Activated T-helper 2 cell treated with anti-CD3 and anti-CD28 coated beads, Interferon-gamma antibody, Interleukin-2, Interleukin-4, amounts not matched to agents 10 μg/mL and 5 μg/mL and 100 μg/mL, durations not matched to agents 14 hours and 24 hours and 36 hours (primary cell): ENCODE data around the gene GINS2. TPM values are rescaled to one million over a fixed set of nuclear protein-coding genes. Genes with fewer than 3 reads are reported as not detected.
A peak's percentile ranks its signal among the peaks of the same experiment; 100 is the strongest.

Experiments used
- DNase-seq: peaks from one replicate; pipeline ENCODE4 v3.0.0; 2021; ENCODE audit warnings: low spot score
- H3K27ac Mint-ChIP-seq: one replicate; pipeline ENCODE4 v1.8.0; 2021; ENCODE audit warnings: mixed read lengths
- H3K27me3 Mint-ChIP-seq: one replicate; pipeline ENCODE4 v1.8.0; 2021; ENCODE audit warnings: low read depth, mixed read lengths
- H3K36me3 Mint-ChIP-seq: one replicate; pipeline ENCODE4 v1.8.0; 2021; ENCODE audit warnings: low read depth, mixed read lengths
- H3K4me1 Mint-ChIP-seq: one replicate; pipeline ENCODE4 v1.8.0; 2021; ENCODE audit warnings: low read depth, mixed read lengths
- H3K4me3 Mint-ChIP-seq: one replicate; pipeline ENCODE4 v1.8.0; 2021; ENCODE audit warnings: low read depth, mild to moderate bottlenecking, moderate library complexity, mixed read lengths
- H3K9me3 Mint-ChIP-seq: one replicate; pipeline ENCODE4 v1.8.0; 2021; ENCODE audit warnings: mixed read lengths
- intact Hi-C: fragments of 100-400 bp; cut with micrococcal nuclease; formaldehyde crosslinking; loops from one replicate; pipeline ENCODE4 v1.15.1; 2023
- total RNA-seq: library from RNA; stranded (reverse); gene quantifications from 2 replicates; pipeline ENCODE4 v1.2.3, GENCODE V29; 2022

The GINS2 gene
- total RNA-seq, 1 donor from 2014 or later = 66.8 TPM

DNA sequence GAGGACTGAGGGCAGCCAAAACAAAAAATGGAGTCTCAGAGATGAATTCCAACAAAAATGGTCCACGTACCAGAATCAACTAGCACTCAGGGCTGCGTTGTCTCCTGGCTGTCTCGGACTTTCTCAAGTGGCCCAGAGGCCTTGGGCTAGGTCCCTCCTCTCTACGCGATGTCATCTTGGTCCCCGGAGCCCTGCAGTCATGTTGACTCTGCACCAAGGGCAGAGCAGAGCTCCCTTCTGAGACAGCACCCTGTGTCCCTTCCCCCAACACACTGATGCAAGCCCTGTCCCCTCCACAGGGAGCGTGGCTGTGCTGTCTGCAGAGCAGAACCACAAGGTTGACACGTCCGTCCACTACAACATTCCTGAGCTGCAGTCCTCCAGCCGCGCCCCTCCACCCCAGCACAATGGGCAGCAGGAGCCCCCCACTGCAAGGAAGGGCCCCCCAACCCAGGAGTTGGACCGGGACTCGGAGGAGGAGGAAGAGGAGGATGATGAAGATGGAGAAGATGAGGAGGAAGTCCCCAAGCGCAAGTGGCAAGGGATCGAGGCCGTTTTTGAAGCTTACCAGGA is 20.8 kb downstream of the GINS2 start:
- no peaks in the 10 kb centered on the region for H3K4me1 Mint-ChIP-seq
- no peaks in the 10 kb centered on the region for H3K27me3 Mint-ChIP-seq
- H3K36me3 Mint-ChIP-seq = peaks cover 82% of the 10 kb centered on the region
- H3K4me3 Mint-ChIP-seq = no peak overlapping the region
- intact Hi-C loops = no loop called here
- no peak overlapping the region for H3K27ac Mint-ChIP-seq
- H3K9me3 Mint-ChIP-seq = no peaks in the 10 kb centered on the region
- no peak for DNase-seq

DNA sequence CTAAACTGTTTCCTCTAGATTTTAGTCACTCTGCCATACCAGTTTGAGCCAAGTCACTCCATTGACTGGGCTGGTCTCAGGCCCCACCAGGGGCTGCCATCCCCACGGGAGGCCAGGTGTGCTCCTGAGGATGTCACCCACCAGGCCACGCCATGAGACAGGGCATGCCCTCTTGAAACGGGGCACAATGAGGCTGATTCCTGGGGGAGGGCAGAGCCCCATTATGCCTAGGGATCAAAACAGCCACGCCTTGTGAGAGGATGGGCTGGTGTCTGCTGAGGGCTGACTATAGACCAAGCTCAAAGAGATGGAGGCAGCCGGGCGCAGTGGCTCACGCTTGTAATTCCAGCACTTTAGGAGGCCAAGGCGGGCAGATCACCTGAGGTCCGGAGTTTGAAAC is 21.5 kb downstream of the GINS2 start:
- intact Hi-C loops = no loop called here
- Mint-ChIP-seq H3K4me1 (no peaks in the 10 kb centered on the region), H3K4me3 (no peak overlapping the region), H3K36me3 (peaks cover 83% of the 10 kb centered on the region), H3K27ac (no peak overlapping the region), H3K9me3 (no peaks in the 10 kb centered on the region), H3K27me3 (no peaks in the 10 kb centered on the region)
- no peak for DNase-seq

DNA sequence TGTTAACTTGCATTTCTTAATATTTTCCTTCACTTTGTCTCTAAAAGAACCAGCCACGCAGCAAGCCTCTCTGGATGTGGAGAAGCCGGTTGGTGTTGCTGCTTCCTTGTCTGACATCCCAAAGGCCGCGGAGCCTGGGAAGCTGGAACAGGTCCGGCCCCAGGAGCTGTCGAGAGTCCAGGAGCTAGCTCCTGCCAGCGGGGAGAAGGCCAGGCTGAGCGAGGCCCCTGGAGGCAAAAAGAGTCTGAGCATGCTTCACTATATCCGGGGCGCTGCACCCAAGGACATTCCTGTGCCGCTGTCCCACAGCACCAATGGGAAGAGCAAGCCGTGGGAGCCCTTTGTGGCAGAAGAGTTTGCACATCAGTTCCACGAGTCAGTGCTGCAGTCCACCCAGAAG is 22.8 kb downstream of the GINS2 start:
- no peak overlapping the region for H3K27ac Mint-ChIP-seq
- intact Hi-C loops = no loop called here
- no peak for DNase-seq
- peaks cover 78% of the 10 kb centered on the region for H3K36me3 Mint-ChIP-seq
- H3K4me1 Mint-ChIP-seq = no peaks in the 10 kb centered on the region
- H3K4me3 Mint-ChIP-seq = no peak overlapping the region
- no peaks in the 10 kb centered on the region for H3K9me3 Mint-ChIP-seq
- no peaks in the 10 kb centered on the region for H3K27me3 Mint-ChIP-seq

DNA sequence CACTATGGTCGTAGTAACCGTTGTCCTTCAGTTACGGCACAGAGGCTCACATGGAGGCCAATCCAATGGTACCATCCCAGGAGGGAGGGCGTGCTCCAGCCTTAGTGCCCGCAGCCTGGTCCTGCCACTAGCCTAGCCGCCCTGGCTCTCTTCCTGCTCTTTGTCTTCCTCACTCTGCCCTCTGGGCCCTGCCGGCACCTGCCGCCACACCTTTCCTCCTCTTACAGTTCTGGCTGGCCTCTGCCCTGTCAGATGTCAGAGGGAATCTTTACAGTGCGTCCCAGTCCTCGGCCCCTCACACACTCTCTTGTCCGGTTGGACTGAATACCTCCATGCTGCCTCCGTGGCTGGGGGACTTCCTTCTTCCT is 23.4 kb downstream of the GINS2 start:
- Mint-ChIP-seq H3K27ac (no peak overlapping the region), H3K36me3 (peaks cover 73% of the 10 kb centered on the region), H3K4me1 (no peaks in the 10 kb centered on the region), H3K9me3 (no peaks in the 10 kb centered on the region), H3K4me3 (no peak overlapping the region), H3K27me3 (no peaks in the 10 kb centered on the region)
- DNase-seq = no peak
- intact Hi-C loops = no loop called here

DNA sequence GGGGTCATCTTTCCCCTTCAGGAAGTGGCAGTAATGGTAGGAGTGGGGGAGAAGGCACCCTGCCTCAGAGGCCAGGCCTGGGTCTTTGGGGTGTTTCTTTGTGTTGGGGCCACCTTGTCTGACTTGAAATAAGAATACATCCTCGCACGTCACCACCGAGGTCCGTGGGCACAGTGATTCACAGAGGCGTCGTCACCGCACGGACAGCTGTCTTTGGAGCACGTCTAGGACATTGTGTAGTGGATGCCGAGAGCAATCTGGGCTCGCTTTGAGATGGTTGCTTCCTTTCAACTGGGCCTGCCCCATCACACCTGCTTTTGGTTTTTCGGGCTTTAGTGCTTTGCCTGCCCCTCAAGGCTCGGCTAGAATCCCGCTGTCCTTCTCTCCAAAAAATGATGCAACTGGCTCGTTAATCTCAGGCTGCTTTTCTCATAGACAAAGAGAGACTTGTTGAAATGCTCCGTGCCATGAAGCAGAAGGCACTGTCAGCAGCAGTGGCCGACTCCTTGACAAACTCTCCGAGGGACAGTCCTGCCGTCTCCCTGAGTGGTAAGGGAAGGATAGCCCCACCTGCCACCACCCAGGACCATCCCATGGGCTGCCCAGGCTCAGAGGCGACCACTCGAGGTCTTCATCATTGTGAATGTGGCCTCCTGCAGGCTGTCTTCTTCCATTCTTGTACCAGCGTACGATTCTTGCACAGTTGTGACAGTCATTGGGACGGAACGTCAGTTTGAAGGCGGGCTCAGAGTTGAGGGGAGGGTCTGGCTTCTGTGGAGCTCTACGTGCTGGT is 24.0 kb downstream of the GINS2 start:
- intact Hi-C loops = no loop called here
- no peaks in the 10 kb centered on the region for H3K27me3 Mint-ChIP-seq
- DNase-seq = no peak
- no peaks in the 10 kb centered on the region for H3K4me1 Mint-ChIP-seq
- H3K9me3 Mint-ChIP-seq = no peaks in the 10 kb centered on the region
- peaks cover 69% of the 10 kb centered on the region for H3K36me3 Mint-ChIP-seq
- H3K4me3 Mint-ChIP-seq = no peak overlapping the region
- H3K27ac Mint-ChIP-seq = no peak overlapping the region

DNA sequence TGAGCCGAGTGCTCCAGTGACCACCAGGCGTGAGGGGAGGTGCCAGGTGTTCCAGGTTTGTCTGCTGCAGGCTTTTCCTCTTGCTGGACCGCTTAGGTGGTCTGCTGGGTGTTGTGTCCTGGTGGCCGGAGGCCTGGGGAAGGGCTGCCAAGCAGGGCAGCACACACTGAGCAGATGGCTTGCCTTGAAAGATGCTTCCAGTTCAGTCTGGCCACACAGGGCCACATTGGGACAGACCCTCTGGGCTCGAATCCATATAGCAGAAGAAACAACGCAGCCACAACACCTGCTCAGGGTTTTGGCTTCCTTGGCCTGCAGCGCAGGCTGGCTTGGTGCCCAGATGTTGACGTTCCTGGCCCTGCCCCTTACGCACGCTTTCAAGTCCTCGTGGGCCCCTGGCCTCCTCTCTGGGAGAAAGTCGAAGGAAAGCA is 24.8 kb downstream of the GINS2 start:
- H3K4me1 Mint-ChIP-seq = no peaks in the 10 kb centered on the region
- H3K27ac Mint-ChIP-seq = no peak overlapping the region
- no peak for DNase-seq
- H3K36me3 Mint-ChIP-seq = peaks cover 65% of the 10 kb centered on the region
- H3K27me3 Mint-ChIP-seq = no peaks in the 10 kb centered on the region
- intact Hi-C loops = no loop called here
- no peak overlapping the region for H3K4me3 Mint-ChIP-seq
- no peaks in the 10 kb centered on the region for H3K9me3 Mint-ChIP-seq

DNA sequence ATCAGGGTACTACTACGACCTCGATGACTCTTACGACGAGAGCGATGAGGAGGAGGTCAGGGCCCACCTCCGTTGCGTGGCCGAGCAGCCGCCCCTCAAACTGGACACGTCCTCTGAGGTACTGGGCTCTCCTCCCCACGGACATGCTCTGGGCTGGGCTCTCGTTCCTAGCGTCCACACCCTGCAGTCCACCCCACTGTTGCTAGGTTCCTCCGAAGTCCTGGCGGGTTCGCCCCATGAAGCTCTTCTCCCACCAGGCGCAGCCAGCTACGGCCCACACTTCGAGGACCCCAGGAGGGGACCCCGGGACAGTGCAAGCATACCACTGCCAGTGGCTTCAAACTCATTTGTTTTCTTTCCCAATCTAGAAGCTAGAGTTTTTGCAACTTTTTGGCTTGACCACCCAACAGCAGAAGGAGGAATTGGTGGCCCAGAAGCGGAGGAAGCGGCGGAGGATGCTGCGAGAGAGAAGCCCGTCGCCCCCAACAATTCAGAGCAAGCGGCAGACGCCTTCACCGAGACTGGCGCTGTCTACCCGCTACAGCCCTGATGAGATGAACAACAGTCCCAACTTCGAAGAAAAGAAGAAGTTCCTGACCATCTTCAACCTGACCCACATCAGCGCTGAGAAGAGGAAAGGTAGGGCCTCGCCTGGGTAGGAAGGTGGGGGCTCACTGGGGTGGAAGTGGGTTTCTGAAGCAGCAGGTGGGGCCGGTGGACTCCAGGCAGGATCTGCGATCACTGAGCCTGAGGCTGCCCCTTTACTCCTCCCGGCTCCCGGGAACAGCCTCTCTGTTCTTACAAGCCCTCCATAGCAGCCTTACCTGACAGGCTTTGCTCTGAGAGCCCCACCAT is 25.6 kb downstream of the GINS2 start:
- H3K9me3 Mint-ChIP-seq = no peaks in the 10 kb centered on the region
- intact Hi-C loops = no loop called here
- H3K4me1 Mint-ChIP-seq = no peaks in the 10 kb centered on the region
- peaks cover 60% of the 10 kb centered on the region for H3K36me3 Mint-ChIP-seq
- no peak for DNase-seq
- H3K27me3 Mint-ChIP-seq = no peaks in the 10 kb centered on the region
- no peak overlapping the region for H3K4me3 Mint-ChIP-seq
- H3K27ac Mint-ChIP-seq = no peak overlapping the region

DNA sequence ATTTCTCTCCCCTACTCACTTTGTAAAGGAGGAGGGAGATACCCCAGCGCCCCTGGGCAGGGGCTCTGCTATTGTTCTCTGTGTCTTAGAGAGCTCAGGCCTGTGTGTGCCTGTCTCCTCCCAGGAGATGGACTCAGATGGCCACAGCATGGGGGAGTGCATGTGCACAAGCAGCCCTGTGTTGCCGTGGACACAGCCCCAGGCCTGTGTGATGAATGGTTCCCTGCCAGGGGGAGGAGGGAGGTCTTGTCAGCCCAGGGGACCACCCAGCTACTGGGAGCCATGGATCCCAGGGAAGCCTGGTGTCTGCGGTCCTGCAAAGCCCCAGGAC is 26.3 kb downstream of the GINS2 start:
- intact Hi-C loops = no loop called here
- DNase-seq = no peak
- Mint-ChIP-seq H3K27me3 (no peaks in the 10 kb centered on the region), H3K27ac (no peak overlapping the region), H3K4me3 (no peak overlapping the region), H3K36me3 (peaks cover 56% of the 10 kb centered on the region), H3K4me1 (no peaks in the 10 kb centered on the region), H3K9me3 (no peaks in the 10 kb centered on the region)

DNA sequence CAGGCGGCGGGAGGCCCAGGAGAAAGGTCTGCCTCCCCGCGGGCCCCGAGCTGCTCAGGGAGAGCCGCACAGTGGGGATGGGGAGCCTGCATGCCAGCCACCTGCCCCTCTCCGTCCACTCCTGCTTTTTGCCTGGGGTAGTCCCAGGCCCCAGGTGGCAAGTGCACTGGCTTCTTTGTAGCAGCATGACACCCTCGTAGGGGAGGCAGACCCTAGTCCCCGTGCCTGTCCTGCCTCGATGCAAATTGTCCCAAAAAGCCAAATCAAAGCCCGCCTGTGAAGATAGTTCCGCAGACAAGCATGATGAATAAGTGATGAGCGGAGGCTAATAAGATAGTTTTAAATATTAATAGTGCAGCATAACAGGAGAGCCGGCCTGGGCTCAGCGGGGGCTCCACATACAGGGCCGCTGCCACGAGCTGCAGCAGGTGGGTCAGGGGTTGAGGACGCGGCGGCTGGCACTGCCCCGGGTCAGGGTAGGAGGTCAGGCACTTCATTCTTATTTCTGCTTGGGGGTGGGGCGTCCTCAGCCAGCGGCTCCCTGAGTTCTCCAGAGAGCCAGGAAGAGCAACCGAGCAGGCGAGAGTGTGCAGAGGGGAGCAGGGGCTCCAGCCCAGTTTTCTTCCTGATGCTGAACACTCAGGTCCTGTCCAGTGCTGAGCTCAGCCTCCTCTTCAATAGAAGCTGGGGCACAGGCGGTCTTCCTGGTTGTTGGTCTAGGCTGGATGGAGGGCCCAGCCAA is 26.8 kb downstream of the GINS2 start:
- Mint-ChIP-seq H3K27ac (no peak overlapping the region), H3K9me3 (no peaks in the 10 kb centered on the region), H3K4me1 (no peaks in the 10 kb centered on the region), H3K4me3 (no peak overlapping the region), H3K27me3 (no peaks in the 10 kb centered on the region), H3K36me3 (peaks cover 58% of the 10 kb centered on the region)
- DNase-seq = no peak
- intact Hi-C loops = no loop called here

DNA sequence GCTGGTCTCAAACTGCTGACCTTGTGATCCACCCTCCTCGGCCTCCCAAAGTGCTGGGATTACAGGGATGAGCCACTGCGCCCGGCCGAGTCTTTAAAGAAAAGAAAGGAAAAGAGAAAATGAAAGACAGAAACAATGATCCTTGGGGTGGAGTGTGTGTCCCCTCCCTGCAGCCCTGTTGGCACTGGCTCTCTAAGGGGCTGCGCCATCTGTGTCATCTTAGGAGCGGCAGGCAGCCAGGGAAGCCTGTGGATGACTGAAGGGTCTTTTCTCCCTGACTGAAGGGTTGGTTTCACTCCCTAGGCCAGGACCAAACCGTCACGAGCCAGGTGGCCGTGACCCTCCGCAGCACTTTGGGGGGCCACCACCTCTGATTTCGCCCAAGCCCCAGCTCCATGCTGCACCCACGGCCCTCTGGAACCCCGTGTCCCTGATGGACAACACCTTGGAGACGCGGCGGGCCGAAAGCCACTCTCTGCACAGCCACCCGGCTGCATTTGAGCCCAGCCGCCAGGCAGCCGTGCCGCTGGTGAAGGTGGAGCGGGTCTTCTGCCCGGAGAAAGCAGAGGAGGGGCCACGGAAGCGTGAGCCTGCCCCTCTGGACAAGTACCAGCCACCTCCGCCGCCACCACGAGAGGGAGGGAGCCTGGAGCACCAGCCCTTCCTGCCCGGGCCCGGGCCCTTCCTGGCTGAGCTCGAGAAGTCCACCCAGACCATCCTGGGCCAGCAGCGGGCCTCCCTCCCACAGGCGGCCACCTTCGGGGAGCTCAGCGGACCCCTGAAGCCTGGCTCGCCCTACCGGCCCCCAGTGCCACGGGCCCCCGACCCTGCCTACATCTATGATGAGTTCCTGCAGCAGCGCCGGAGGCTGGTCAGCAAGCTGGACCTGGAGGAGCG is 27.7 kb downstream of the GINS2 start:
- H3K27me3 Mint-ChIP-seq = no peaks in the 10 kb centered on the region
- H3K4me1 Mint-ChIP-seq = no peaks in the 10 kb centered on the region
- H3K27ac Mint-ChIP-seq = no peak overlapping the region
- no peaks in the 10 kb centered on the region for H3K9me3 Mint-ChIP-seq
- H3K36me3 Mint-ChIP-seq = peaks cover 56% of the 10 kb centered on the region
- no peak overlapping the region for H3K4me3 Mint-ChIP-seq
- intact Hi-C loops = no loop called here
- DNase-seq = no peak

DNA sequence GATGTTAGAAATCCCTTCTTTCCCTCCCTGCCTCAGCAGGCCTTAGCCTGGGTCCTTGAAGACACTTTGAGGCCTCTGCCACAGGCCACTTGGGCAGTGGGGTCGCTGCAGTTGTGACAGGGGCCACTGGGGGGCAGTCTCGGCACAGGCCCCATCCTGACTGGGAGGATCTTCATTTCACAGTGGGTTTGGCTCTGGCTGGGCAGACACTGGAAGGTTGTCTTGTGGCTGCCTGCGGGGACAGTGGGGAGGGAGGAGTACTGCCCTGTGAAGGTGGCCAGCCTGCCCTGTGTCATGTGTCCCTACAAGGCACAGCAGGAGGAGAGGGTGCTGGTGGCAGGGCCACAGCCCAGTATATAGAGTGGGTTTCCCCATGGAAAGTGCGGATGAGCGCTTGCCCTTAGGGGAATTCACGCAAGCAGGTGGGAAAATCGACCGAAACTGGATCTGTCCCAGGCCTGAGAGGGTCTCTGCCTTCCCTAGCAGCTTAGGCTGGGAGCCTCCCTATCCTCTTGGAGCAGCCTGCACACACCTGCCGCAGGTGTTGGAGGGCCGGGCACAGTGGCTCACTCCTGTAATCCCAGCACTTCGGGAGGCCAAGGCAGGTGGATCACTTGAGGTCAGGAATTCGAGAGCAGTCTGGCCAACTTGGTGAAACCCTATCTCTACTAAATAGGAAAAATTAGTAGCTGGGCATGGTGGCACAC is 28.8 kb downstream of the GINS2 start:
- Mint-ChIP-seq H3K4me3 (no peak overlapping the region), H3K4me1 (no peaks in the 10 kb centered on the region), H3K27ac (no peak overlapping the region), H3K36me3 (peaks cover 46% of the 10 kb centered on the region), H3K27me3 (no peaks in the 10 kb centered on the region), H3K9me3 (no peaks in the 10 kb centered on the region)
- peak; percentile 40 for DNase-seq
- intact Hi-C loops = loop anchor here (1.0 kb wide), 1 partner anchor 58 kb away; no protein-coding TSS in a partner anchor
